Measurements from ENCODE around the gene TSSC4.

DNA sequence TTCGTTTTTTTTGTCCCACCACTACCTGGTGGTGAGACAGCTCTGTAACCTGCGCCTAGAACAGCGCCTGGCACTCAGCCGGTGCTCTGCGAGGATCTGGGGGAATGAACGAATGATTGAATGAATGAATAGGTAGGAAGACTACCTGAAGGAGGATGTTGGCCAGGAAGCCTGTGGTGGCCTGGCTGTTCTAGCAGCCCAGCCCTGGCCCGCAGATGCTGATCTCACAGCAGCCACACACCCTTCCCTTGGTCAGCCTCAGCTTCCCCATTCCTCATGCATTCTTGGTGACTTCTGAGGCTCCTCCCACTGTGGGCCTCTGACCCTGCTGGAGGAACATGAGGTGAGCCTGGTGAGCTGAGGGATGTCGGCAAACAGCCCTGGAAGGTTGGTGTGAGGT is 40.1 kb downstream of the TSSC4 start:
- TF ChIP-seq POLR2A (IDR thresholded peaks at IDR 0.05; ENCODE audit: low read length): no peak
- TF ChIP-seq GATA1 (IDR thresholded peaks at IDR 0.05; ENCODE audit: low read depth, low read length): no peak
